AG10803 (cell line): Measurements from ENCODE around the gene ZNF43.
A peak's percentile ranks its signal among the peaks of the same experiment; 100 is the strongest.
"Not testable (repeated sequence)": the region's sequence is repeated elsewhere in the genome, so short reads cannot be mapped to it uniquely, and the experiment has no call there.

Experiments used
- DNase-seq: peaks from one replicate; pipeline ENCODE4 v3.0.0; 2010; ENCODE audit warnings: low read depth
- H3K4me3 ChIP-seq: 2 replicates; pipeline ENCODE4 v1.5.1; 2011; ENCODE audit warnings: mild to moderate bottlenecking, low read length, control low read depth
- CTCF ChIP-seq: conservative IDR thresholded peaks from 2 replicates; pipeline ENCODE4 v1.5.1; 2011; ENCODE audit warnings: mild to moderate bottlenecking, low read length, control low read depth, inconsistent platforms

ZNF43 gene

DNA sequence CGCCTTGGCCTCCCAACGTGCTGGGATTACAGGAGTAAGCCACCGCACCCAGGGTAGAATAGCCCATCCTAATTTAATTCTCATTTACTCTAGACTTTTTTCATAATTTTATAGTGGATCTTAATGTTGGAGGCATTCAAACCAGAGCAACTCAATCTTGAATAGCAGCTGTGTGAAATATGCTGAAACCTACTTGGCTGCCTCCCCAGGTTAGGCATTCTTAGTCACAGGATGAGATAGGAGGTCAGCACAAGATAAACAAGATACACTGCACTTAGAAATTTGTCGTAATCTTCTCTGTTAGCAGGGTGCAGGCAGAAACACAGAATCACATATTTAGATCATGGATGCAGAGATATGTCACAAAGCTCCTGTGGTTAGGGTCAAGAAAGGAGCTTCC is 2.7 kb upstream of the ZNF43 start:
- no peak overlapping the region for H3K4me3 ChIP-seq
- no peak for DNase-seq
- no peak for TF ChIP-seq CTCF

DNA sequence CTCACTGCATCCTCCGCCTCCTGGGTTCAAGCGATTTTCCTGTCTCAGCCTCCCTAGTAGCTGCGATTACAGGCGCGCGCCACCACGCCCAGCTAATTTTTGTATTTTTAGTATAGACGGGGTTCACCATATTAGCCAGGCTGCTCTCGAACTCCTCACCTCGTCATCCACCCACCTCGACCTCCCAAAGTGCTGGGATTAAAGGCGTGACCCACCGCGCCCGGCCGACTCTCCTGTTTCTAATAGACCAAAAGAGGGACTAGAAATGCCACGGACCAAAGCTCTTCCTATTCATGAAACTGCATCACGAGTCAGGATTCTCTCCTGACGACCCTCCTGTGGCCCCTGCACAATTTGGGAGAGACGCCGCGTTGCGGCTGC is 563 bp downstream of the ZNF43 start:
- DNase-seq: no peak
- H3K4me3 ChIP-seq: peak overlapping the region; percentile 83
- TF ChIP-seq CTCF: no peak

- no peak overlapping the region for H3K4me3 ChIP-seq
- no peak for TF ChIP-seq CTCF
- DNase-seq: no peak
Observed at GRCh38 chr19:21833733-21834132, 2.2 kb downstream of the ZNF43 start.

DNA sequence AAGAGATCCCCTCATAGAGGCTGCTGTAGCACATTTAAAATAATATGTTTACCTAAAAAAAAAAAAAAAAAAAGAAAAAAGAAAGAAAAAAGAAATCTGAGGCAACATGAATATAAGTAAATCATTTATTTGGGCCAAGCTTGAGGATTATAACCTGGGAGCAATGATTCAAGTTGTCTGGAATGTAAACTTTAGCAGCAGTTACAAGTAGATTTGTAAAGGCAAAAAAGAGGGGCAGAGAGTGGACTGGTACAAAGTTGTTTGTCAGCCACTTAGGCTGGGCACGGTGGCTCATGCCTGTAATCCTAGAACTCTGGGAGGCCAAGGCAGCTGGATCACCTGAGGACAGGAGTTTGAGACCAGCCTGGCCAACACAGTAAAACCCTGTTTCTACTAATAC is 11.3 kb downstream of the ZNF43 start:
- no peak for TF ChIP-seq CTCF
- no peak for DNase-seq
- no peak overlapping the region for H3K4me3 ChIP-seq

DNA sequence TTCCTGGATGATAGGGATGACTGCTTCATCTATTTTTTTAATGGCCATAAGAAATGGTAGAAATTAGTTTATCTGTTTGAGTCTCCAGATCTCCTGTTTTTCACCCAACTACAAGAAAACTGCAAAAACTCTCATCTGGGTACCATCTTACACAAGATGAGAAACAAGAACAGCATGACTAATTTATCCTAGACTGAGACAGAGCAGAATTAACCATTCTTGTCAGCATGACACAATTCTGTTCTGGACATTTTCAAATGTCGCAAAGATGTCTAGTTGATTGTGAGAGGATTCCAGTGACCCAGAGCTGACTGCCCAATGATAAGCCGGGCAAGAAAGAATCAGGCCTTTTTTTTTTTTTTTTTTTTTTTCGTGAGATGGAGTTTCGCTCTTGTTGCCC is 12.8 kb downstream of the ZNF43 start:
- H3K4me3 ChIP-seq: no peak overlapping the region
- no peak for DNase-seq
- no peak for TF ChIP-seq CTCF

GRCh38 chr19:21812448-21812847 is 23.5 kb downstream of the ZNF43 start:
- H3K4me3 ChIP-seq: no peak overlapping the region
- TF ChIP-seq CTCF: no peak
- no peak for DNase-seq

DNA sequence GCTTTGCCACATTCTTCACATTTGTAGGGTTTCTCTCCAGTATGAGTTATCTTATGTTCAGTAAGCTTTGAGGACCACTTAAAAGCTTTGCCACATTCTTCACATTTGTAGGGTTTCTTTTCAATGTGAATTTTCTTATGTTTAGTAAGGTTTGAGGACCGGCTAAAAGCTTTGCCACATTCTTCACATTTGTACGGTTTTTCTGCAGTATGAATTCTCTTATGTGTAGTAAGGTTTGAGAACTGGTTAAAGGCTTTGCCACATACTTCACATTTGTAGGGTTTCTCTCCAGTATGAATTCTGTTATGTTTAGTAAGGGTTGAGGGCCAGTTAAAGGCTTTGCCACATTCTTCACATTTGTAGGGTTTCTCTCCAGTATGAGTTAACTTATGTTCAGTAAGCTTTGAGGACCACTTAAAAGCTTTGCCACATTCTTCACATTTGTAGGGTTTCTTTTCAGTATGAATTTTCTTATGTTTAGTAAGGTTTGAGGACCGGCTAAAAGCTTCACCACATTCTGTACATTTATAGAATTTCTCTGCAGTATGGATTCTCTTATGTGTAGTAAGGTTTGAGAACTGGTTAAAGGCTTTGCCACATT is 27.5 kb downstream of the ZNF43 start:
- H3K4me3 ChIP-seq, DNase-seq: not testable (repeated sequence)

- TF ChIP-seq CTCF: no peak
- H3K4me3 ChIP-seq: no peak overlapping the region
- DNase-seq: no peak
Observed at GRCh38 chr19:21789466-21790085, 46.4 kb downstream of the ZNF43 start.
